GM19324 (cell line): ENCODE results near the gene TIMP2.
"Not testable (repeated sequence)": the region's sequence is repeated elsewhere in the genome, so short reads cannot be mapped to it uniquely, and the experiment has no call there.

Experiments
- ATAC-seq: cut with Tn5 transposase; IDR thresholded peaks from one replicate; pipeline ENCODE4 v1.9.1; 2021; ENCODE audit warnings: mild to moderate bottlenecking, moderate library complexity; ENCODE audit not compliant: unreplicated experiment, low FRiP score

Gene TIMP2

DNA sequence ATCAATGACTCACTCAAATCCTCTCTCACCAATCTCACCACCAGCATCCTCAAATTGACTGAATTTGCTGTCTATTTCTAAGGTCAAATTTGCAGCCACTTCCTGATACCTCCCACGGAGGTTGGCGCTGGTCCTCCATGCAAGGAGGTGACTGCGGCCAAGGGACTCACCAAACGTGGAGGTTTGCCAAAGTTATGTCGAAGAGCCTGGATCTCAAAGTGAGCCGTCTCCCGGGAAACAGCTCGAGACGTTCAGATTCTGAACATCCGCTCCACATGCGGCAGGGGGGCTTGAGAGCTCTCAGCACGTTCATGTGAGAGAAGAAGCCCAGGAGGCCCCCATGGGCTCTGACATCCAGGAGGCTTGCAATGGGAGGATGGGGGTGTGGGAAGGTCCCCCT, 31.9 kb upstream of the TIMP2 start:
- ATAC-seq, result no peak

DNA sequence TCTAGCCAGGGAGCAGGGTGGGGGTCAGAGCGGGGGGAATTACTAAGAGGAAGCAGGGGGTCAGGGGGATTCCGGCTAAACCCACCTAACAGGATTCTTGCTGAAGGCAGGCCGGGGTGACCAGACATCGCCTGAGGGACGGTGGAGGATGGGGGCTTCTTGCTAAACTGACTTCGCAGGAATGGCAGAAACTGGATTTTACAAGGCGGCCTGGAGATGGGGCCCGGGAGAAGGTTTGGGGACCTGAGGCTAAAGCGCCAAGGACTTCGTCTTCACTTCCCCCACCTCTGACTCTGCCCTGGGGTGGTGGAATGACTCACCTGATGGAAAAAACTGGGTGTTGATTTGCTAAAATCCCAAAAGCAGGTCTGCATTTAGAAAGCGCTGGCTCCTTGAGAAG, 31.1 kb upstream of the TIMP2 start:
- ATAC-seq, result no peak

DNA sequence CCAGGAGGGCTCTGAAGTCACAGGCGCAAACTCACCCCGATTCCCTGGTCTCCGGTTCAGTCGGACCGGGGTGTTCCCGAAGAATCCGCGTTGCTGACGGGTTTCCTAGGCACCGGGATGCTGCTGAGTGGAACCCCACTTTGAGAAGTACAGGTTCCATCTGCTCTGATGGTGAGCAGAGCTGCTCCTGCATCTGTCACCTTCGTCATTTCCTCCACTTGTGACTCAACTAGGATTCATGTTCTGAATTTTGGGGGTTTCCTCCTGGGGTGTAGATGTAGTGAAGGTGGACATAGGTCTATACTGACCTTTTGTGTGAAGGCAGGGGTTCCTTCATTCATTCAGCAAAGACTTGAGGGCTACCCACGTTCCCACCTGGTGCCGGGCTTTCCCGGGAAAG, 29.5 kb upstream of the TIMP2 start:
- no peak for ATAC-seq

DNA sequence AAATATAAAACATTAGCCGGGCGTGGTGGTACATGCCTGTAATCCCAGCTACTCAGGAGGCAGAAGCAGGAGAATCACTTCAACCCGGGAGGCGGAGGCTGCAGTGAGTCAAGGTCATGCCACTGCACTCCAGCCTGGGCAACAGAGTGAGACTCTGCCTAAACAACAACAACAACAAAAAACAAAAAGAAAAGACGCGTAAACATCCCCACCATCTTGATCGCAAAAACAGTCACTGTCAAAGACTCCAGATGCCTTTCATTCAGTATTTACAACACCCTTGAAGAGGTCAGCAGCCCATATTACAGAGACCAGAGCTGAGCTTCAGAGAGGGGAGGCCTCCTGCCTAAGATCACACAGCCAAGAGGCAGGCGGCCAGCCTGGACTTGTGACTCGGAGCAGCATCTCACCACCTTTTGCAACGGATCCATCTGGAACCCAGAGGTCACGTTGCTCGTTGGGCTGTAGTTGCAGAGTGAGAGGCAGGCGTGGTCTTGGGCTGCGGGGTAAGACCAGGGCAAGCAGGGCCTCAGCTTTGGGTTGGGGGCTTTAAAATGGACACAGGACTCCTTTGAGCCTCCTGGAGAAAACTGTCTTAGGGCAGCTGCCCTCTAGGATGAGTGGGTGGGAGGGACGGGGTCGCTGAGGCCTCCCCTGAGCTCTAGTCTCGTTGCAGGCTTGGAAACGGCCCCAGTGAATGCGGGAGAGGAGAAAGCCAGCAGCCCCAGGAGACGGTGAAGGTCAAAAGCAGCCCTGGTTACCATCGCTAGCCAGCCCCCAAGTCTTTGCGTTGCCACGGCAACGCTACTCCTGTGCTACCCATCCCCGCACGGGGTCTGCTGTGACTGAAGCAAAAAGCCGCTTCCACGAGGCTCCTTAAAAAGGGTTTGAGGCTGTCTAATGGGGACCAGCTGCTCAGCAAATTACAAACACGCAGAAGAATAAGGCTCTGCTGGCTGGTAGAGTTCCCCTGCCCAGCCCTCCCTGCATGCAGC, 28.5 kb upstream of the TIMP2 start:
- no peak for ATAC-seq

DNA sequence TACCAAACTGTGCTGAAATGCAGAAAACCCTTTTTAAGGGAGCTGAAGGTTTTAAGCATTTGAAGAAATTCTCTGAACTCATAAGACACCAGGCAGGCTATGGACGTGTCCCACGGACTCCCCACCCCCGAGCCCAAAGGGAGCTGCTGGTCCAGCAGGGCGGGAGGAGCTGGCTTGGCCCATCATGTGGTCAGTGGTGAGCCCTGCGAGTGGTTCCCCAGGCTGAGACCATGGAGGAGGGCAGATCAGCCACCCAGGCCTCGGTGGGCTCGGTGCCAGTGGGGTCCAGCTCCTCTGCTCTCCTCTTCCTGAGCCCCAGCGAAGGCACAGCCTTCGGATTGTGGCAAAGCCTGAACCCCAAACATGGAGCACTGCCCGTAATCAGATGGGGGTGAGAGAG, 27.5 kb upstream of the TIMP2 start:
- ATAC-seq, result no peak

DNA sequence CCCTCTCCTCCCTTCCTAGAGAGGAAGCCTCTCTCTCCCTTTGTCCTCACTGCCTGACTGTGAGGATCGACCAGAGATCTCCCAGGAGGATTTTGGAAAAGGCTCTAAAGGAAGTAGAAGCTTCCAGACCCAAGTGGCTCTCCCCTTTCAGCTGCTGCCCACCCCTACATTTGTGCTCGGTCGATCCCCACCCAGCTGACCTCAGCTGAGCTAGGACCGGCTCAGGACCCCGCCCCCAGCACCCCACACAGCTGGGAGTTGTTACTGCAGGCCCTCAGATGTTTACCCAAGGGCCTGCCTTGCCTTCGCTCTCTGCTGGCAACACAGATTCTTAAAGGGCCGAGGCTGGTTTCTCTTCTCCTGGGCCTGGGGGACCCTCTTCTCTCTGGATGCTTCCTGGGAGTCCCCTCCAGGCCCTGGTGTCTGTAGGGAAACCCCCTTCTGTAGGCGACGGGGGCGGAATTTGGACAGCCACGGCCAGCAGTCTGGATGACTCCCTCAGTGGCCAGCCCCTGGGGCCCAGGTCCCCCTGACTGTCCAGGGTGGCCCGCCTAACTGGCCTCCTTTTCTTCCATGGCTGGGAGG, 26.9 kb upstream of the TIMP2 start:
- no peak for ATAC-seq

DNA sequence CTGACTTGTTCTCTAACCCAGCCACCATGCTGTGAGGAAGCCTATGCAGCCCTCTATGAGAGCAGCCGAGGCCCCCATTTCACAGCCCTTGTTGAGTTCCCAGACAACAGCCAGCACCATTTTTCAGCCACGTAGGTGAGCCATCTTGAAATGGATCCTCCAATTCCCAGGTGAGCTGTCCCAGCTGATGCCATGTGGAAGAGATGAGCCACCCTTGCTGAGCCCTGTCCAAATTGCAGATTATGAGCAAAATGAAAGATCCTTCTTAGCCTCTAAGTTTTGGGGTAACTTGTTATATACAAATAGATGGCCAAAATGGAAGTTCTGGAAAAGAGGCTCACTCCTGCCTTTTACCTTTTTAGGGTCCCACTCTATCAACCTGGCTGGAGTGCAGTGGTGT, 25.7 kb upstream of the TIMP2 start:
- ATAC-seq, result no peak

DNA sequence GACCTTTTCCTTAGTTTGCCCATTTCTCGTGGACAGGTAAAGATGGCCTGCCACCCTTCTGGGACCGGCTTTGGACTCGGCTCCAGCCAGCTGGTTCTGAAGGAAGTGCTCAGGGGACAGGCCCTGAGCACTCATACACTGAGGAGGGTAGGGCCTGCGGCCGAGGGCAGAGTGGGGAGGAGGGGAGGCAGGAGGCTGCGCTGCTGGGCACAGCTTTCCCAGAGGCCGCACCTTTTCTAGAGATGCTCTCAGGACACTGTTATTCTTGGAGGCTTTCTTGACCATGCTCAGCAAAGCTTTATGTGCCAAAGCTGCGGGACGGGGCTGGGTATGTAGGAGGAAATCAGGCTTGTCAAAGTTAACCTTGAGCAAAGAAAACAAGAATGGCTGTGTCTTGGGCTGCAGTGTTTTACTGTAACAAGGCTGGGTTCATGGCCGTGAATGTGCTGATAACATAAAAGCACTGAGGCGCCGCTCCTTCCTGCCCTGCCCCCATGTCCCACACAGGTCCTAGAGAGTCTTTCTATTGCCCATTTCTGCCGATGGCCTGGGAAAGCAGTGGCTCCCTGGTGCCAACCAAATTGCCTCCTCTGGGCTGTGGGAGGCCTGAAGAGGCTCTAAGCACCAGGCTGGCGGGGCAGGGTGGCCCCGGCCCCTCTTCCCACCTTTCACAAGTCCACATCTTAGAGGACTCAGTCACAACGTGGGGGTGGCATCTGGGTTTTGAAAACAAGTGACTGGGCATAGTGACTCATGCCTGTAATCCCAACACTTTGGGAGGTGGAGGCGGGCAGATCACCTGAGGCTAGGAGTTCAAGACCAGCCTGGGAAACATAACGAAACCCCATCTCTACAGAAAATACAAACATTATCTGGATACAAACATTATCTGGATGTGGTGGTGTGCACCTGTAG, 22.3 kb upstream of the TIMP2 start:
- ATAC-seq, result no peak

DNA sequence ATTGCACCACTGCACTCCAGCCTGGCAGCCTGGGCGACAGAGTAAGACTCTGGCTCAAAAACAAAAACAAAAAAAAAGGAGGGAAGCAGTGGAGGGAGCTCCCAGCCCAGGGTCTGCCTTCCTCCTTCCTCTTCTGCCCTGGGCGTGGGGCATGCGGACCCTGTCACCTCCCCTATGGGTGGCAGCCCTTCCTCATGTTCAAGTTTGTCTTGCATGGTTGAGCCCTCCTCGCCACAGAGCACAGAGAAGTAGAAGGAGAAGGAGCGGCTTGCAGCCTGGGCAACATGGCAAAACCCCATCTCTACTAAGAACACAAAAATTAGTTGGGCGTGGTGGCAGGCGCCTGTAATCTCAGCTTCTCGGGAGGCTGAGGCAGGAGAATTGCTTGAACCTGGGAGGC, 21.4 kb upstream of the TIMP2 start:
- no peak for ATAC-seq

DNA sequence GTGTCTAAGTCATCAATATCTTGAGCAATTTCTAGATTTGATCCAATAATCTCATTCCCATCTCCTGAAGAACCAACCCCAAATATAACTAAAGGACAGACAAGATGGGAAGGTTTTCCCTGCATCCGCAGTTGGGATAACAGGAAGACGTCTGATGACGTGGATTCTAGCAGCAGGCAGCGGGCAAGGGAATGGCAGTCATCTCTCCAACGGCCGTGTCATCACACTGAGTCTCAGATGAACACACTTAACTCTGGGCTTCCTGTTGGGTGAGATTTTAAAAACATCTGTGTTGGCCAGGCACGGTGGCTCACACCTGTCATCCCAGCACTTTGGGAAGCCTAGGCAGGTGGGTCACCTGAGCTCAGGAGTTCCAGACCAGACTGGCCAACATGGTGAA, 20.9 kb upstream of the TIMP2 start:
- no peak for ATAC-seq

DNA sequence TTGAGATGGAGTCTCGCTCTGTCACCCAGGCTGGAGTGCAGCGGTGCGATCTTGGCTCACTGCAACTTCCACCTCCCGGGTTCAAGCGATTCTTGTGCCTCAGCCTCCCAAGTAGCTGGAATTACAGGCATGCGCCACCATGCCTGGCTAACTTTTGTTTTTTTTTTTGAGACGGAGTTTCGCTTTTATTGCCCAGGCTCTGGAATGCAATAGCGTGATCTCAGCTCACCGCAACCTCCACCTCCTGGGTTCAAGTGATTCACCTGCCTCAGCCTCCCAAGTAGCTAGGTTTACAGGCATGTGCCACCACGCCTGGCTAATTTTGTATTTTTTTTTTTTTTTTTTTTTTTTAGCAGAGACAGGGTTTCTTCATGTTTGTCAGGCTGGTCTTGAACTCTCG, 20.3 kb upstream of the TIMP2 start:
- ATAC-seq, result not testable (repeated sequence)

DNA sequence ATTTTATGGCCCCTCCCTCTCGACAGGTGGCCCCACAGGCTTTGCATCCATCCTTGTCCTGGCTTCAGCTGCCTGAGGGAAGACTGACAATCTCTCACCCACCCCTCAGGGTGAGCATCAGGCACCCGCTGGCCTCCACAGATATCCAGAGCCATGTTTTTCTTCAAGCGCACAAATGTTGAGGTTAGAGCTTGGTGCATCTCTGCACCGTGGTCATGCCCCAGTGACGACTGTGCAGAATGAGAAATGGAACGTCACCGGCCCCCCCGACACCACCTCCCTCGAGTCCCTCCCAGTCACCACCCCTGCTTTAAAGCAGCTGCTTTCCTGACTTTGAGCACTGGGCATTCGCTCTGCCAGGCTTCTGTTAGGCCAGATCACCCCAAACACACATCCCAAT, 19.8 kb upstream of the TIMP2 start:
- no peak for ATAC-seq

DNA sequence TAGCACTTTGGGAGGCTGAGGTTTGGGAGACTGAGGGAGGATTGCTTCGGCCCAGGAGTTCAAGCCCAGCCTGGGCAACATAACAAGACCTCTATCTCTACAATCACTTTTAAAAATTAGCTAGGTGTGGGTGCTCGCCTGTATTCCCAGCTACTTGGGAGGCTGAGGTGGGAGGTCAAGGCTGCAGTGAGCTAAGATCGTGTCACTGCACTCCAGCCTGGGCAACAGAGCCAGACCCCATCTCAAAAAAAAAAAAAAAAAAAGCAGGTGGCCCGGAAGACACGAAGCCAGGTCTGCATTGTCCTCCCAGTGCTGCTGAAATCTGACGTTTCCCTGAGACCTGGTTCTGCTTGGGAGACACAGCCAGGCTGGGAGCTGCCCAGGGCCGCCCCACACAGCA, 18.8 kb upstream of the TIMP2 start:
- ATAC-seq, result no peak

DNA sequence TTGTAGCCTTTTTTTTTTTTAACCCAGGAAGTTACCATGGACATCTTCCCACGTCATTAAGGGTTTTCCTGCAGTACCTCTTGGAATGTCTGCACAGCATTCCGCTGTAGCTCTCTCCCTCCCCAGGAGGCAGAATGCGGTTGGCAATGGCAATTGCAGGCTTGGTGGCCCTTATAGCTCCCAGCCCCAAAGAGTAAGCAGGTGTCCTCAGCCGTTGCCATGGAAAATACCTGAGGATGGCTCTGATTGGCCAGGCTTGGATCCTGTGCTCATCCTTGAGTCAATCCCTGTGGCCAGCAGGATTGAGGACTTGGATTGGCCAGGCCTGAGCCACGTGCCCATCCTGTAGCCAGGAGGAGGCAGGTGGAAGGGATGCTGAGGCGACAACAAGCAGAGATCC, 15.5 kb upstream of the TIMP2 start:
- ATAC-seq, result no peak

DNA sequence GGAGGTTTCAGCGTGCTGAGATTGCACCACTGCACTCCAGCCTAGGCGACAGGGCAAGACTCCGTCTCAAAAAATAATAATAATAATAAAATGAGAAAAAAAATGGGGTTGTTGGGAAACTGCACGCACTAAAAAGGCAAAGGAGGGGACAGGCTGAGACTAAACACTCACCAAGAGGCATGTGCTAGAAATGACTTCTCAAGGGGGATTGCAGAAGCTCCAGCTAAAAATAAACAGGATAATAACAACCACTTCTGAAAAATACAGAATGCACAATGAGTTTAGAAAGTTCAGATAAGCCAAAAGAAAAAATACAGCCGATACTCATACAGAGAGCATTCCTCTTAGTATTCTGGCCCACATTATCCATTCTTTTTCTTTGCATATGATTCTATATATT, 15.1 kb upstream of the TIMP2 start:
- ATAC-seq, result no peak

DNA sequence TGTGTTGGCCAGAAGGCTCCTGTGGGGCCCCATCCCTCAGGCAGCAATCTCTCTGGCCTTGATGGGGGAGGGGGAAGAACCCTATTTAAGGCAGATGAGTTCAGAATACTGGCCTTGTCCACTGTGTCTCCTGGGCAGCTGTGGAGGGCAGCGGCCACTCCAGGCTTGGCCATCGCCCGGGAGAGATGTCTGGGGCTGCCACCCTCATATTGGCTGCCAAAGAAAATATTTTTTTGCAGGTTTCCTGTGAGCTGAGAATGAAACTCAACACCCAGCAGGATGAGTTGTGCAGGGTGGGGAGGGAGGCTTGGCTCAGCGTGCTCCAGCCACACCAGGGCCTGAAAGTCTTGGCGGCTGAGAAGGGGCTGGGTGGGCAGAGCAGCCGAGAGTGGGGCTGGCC, 14.4 kb upstream of the TIMP2 start:
- no peak for ATAC-seq

DNA sequence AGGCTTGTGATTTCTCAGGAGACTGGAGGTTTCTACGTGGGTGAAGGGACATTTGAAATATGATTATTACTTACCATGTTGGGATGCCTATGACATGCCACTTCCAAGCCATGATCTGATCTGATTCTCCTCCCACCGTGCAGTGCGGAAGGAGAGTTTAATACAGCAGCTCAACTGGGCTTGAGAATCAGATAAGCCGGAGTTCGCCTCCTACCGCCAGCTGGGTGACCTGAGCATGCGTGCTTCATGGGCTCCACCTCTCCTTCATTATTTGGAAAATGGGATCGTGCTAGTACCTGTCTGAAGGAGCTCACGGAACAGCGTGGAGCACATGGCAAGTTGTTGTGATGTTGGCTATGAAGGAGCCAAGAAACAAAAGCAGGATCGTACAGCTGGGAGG, 12.4 kb upstream of the TIMP2 start:
- no peak for ATAC-seq

DNA sequence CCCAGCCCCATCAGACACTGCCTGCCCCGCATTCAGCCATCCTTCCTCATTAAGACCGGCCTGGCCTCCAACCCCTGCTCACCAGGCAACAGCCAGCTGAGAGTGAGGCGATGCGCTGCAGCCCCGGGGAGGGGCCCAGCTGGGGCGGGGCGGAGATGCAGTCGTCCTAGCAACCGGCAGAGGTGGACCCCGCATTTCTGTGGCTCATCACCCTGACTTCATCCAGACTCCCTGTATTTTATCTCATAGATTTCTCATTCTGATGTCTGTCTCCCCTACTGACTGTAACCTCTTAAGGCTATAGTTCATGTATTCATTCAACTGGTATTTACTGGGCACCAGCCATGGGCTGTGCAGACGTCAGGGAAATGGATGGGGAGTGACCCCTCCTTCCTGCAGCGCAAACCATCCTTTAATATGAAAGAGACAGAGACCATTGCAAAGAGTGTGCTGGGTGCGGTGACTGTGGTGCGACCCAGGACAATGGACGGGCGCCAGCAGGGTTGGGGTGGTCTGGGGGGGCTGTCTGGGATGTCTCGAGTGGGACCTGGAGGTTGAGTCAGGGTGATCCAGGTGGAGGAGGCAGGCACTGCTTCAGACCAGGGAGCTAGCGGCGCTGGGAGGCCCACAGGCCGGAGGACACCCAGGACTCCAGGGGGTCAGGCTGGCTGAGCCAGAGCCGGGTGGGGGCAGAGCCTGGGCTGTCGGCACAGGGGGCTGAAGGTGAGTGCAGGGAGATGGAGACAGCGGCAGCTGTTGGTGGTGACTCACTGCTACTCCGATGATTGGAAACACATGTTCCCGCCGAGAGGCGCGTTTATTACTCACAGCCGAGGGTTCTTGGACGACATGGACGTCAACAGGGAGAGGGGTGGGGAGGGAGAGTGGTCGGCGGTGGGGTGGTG, 10.5 kb upstream of the TIMP2 start:
- ATAC-seq, result no peak

DNA sequence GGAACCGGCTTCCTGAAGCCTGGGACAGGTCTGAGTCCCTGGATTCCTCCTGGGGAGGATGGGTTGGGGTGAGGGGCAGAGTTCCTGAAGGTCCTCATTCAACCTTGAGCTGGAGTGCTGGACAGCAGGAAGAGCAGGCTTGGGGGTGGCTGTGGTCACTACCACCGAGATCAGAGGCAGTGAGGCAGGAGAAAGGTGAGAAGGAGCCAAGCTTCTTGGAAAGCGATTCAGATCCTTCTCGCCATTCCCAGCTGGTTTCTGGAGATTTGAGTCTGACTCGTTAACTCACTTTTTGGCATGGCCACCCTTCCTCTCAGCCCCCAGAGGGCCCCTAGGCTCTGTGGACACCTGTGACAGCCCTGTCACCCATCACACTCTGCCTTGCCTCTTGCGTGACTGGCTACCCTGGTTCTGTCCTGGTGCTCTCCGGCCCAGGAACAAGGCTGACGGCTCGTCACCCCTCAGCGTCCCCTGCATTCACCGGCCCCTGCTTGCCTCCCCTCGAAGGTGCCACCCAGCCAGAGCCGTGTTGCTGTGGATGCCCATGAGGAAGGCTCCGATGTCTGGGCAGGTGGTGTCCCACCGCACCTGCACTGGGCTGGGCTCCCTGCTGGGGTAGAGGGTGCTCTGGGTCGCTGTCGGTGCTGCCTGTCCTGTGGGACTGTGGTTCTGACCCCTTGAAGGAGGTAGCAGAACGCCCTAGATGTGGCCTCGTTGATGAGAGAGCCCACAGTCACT, 9.7 kb upstream of the TIMP2 start:
- no peak for ATAC-seq
